Liver (tissue), 9 donors: Measurements from ENCODE around the gene IQCE. TPM values are rescaled to one million over a fixed set of nuclear protein-coding genes. Genes with fewer than 3 reads are reported as not detected.

Experiments used
- DNase-seq: peaks from one replicate; pipeline ENCODE4 v3.0.0-alpha.2; 2017; ENCODE audit warnings: low spot score
- H3K27ac ChIP-seq, 2 donors: one replicate each; pipeline ENCODE4 v1.7.0; 2013; ENCODE audit warnings: inconsistent platforms in 2 of 2, low read length in 2 of 2, control low read depth in 1 of 2, low read depth in 1 of 2, mild to moderate bottlenecking in 1 of 2
- H3K27me3 ChIP-seq, 4 donors: one replicate each; pipeline versions ENCODE4 v1.6.1 to v1.7.0; 2013; ENCODE audit warnings: low read length in 3 of 4, inconsistent platforms in 1 of 4, mild to moderate bottlenecking in 1 of 4, moderate library complexity in 1 of 4; ENCODE audit not compliant: control insufficient read depth in 4 of 4, insufficient read depth in 4 of 4
- H3K36me3 ChIP-seq, 4 donors: one replicate each; pipeline versions ENCODE4 v1.6.1 to v1.7.0; 2013; ENCODE audit warnings: low read length in 3 of 4, mild to moderate bottlenecking in 3 of 4, low read depth in 1 of 4, moderate library complexity in 1 of 4; ENCODE audit not compliant: control insufficient read depth in 4 of 4, insufficient read depth in 3 of 4
- H3K4me1 ChIP-seq, 4 donors: one replicate each; pipeline versions ENCODE4 v1.6.1 to v1.7.0; 2013; ENCODE audit warnings: low read length in 3 of 4, mild to moderate bottlenecking in 3 of 4, moderate library complexity in 1 of 4; ENCODE audit not compliant: control insufficient read depth in 4 of 4, insufficient read depth in 4 of 4
- H3K4me3 ChIP-seq, 3 donors: one replicate each; pipeline versions ENCODE4 v1.6.1 to v1.7.0; 2013; ENCODE audit warnings: low read length in 3 of 3, control low read depth in 1 of 3, low read depth in 1 of 3, mild to moderate bottlenecking in 1 of 3
- H3K9ac ChIP-seq, 2 donors: one replicate each; pipeline ENCODE4 v1.7.0; 2013; ENCODE audit warnings: low read length in 2 of 2, mild to moderate bottlenecking in 2 of 2, moderate library complexity in 2 of 2, control low read depth in 1 of 2, low read depth in 1 of 2
- H3K9me3 ChIP-seq, 4 donors: one replicate each; pipeline versions ENCODE4 v1.6.1 to v1.7.0; 2013; ENCODE audit warnings: low read length in 3 of 4; ENCODE audit not compliant: control insufficient read depth in 4 of 4
- ATF3 ChIP-seq: IDR thresholded peaks from 2 replicates; pipeline ENCODE4 v1.6.1; 2016; ENCODE audit warnings: antibody characterized with exemption
- CTCF ChIP-seq: fragments of 150-350 bp; IDR thresholded peaks from 2 replicates; pipeline ENCODE4 v1.5.1; 2017; ENCODE audit warnings: improper control_type of control experiment, low read depth, low read length; ENCODE audit not compliant: missing input control
- EGR1 ChIP-seq, 2 donors: IDR thresholded peaks; 2 replicates each; pipeline ENCODE4 v1.6.1; 2016 to 2018; ENCODE audit warnings: antibody characterized with exemption in 2 of 2, low read depth in 2 of 2
- FOXA1 ChIP-seq: IDR thresholded peaks from 2 replicates; pipeline ENCODE4 v1.6.1; 2016; ENCODE audit warnings: antibody characterized with exemption
- FOXA2 ChIP-seq: IDR thresholded peaks from 2 replicates; pipeline ENCODE4 v1.6.1; 2016; ENCODE audit warnings: antibody characterized with exemption
- GABPA ChIP-seq, 2 donors: IDR thresholded peaks in 1 of 2; conservative IDR thresholded peaks in 1 of 2; 2 replicates each; pipeline ENCODE4 v1.6.1; 2016; ENCODE audit warnings: antibody characterized with exemption in 2 of 2, mild to moderate bottlenecking in 1 of 2, moderate library complexity in 1 of 2
- HNF4A ChIP-seq, 2 donors: conservative IDR thresholded peaks; 2 replicates each; pipeline ENCODE4 v1.6.1; 2016; ENCODE audit warnings: antibody characterized with exemption in 2 of 2, mild to moderate bottlenecking in 2 of 2
- HNF4G ChIP-seq: IDR thresholded peaks from 2 replicates; pipeline ENCODE4 v1.6.1; 2016; ENCODE audit warnings: antibody characterized with exemption
- JUND ChIP-seq, 2 donors: IDR thresholded peaks; 2 replicates each; pipeline ENCODE4 v1.6.1; 2016; ENCODE audit warnings: antibody characterized with exemption in 2 of 2
- MAX ChIP-seq: IDR thresholded peaks from 2 replicates; pipeline ENCODE4 v1.6.1; 2016; ENCODE audit warnings: antibody characterized with exemption
- NR2F2 ChIP-seq: IDR thresholded peaks from 2 replicates; pipeline ENCODE4 v1.6.1; 2016; ENCODE audit warnings: antibody characterized with exemption
- RAD21 ChIP-seq, 2 donors: IDR thresholded peaks; 2 replicates each; pipeline ENCODE4 v1.6.1; 2016; ENCODE audit warnings: antibody characterized with exemption in 2 of 2, mild to moderate bottlenecking in 2 of 2
- REST ChIP-seq: IDR thresholded peaks from 2 replicates; pipeline ENCODE4 v1.6.1; 2016; ENCODE audit warnings: antibody characterized with exemption, mild to moderate bottlenecking
- RXRA ChIP-seq, 2 donors: IDR thresholded peaks; 2 replicates each; pipeline ENCODE4 v1.6.1; 2017 to 2018; ENCODE audit warnings: antibody characterized with exemption in 2 of 2, mild to moderate bottlenecking in 1 of 2
- SP1 ChIP-seq: IDR thresholded peaks from 2 replicates; pipeline ENCODE4 v1.6.1; 2018; ENCODE audit warnings: antibody characterized with exemption, mild to moderate bottlenecking
- TAF1 ChIP-seq: conservative IDR thresholded peaks from 2 replicates; pipeline ENCODE4 v1.6.1; 2016; ENCODE audit warnings: antibody characterized with exemption, mild to moderate bottlenecking
- YY1 ChIP-seq: IDR thresholded peaks from 2 replicates; pipeline ENCODE4 v1.6.1; 2016; ENCODE audit warnings: antibody characterized with exemption, mild to moderate bottlenecking
- ZBTB33 ChIP-seq: IDR thresholded peaks from 2 replicates; pipeline ENCODE4 v1.6.1; 2016; ENCODE audit warnings: antibody characterized with exemption
- WGBS: extraction: QIAGEN DNeasy Blood & Tissue Kit; methylation state at CpG from one replicate; pipeline ENCODE4 v1.1.7; 2013; 5-methylcytosine and 5-hydroxymethylcytosine counted together
- polyA plus RNA-seq, 2 donors: library from polyadenylated mRNA; stranded (reverse) in 1 of 2; unstranded in 1 of 2; fragments of 200-250 nt in 1 of 2; fragments of >200 nt in 1 of 2; fragmentation: Nextera tagmentation in 1 of 2; extraction: Ambion mirVana in 1 of 2; gene quantifications; one replicate each; pipeline versions ENCODE4 v1.2.1 to v1.2.3, GENCODE V29; 2013 to 2015
- total RNA-seq, 2 donors: library from RNA; depleted of rRNA; stranded (reverse); fragments of >200 nt; gene quantifications; one replicate each; pipeline ENCODE4 v1.2.3, GENCODE V29; 2014
- donor health status: healthy.
- donor health status: healthy.
- donor health status: healthy.
- donor health status: healthy.
- donor health status: healthy.

IQCE gene
- total and polyA plus RNA-seq, 4 donors: 2.1 to 5.9 (median 3.6) TPM

GRCh38 chr7:2613931-2614600 lies 55.3 kb downstream of the IQCE start:
- Histone ChIP-seq H3K4me1 (peaks cover 0 to 12% (median 11%) of the 10 kb centered on the region in 4 donors), H3K27ac (no peak overlapping the region), H3K27me3 (no peaks in the 10 kb centered on the region), H3K9ac (no peak overlapping the region), H3K36me3 (no peaks in the 10 kb centered on the region), H3K4me3 (no peak overlapping the region), H3K9me3 (no peaks in the 10 kb centered on the region)
- 47% methylated on average over 22 of the region's 22 CpGs for WGBS
- no peak for DNase-seq
- TF ChIP-seq REST (no peak), ZBTB33 (no peak), HNF4A (conservative IDR thresholded peaks at IDR 0.05) (peak; percentile 40 to 64), ATF3 (no peak), SP1 (peak; percentile 22), YY1 (peak; percentile 30), CTCF (no peak), MAX (no peak), NR2F2 (no peak), HNF4G (no peak), EGR1 (IDR thresholded peaks at IDR 0.05; ENCODE audit: low read depth in 2 of 2) (no peak), RAD21 (IDR thresholded peaks at IDR 0.05) (peak; percentile 38 to 40), JUND (IDR thresholded peaks at IDR 0.05) (no peak), FOXA2 (no peak), GABPA (IDR thresholded peaks at IDR 0.05 in 1 of 2, conservative IDR thresholded peaks at IDR 0.05 in 1 of 2) (no peak), RXRA (IDR thresholded peaks at IDR 0.05) (peak in 1 of 2 donors; percentile 70), FOXA1 (no peak), TAF1 (no peak)
